ENCODE measurements around the gene MVK. TPM values are rescaled to one million over a fixed set of nuclear protein-coding genes. Genes with fewer than 3 reads are reported as not detected.
A peak's percentile ranks its signal among the peaks of the same experiment; 100 is the strongest.

Gene MVK
- total RNA-seq, 1 experiment from 2014 or later: 4.4 TPM

- no peak for DNase-seq (ENCODE audit: extremely low read depth, low read depth)
These were observed 32.1 kb downstream of the MVK start for GRCh38 chr12:109605599-109606228.

DNA sequence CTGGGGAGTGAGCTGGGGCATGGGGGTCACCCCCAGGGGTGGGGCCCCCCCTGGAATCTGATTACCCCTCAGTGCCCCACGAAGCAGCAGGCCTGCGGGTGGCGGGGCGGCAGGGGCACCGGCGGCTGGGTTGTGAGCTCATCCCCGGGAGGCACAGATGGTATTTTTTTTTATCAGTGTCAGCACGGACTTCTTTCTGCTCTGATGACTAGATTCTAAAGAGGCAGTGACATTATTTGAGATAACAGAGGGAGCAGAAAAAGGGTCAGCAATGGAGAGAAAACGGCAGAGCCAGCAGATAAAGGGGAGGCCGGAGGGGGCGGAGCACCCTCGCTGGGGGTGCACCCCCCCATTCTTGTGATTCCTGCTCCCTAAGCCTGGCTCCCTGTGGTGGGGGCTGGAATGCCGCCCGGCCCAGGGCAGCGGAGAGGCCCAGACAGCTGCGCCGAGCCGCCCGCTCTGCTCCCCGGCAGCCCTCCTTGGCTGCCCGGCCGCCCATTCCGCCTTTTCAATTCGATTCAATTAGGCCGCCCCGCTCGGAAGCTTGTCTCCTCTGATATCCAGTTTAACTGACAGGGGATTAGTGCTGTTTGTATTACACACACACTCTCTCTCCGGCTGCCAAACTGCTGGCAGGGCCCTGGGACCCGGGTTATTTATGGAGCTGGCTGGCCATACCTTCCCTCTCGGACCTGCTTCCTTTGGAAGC is 32.9 kb downstream of the MVK start:
- no peak for DNase-seq (ENCODE audit: extremely low read depth, low read depth)

DNA sequence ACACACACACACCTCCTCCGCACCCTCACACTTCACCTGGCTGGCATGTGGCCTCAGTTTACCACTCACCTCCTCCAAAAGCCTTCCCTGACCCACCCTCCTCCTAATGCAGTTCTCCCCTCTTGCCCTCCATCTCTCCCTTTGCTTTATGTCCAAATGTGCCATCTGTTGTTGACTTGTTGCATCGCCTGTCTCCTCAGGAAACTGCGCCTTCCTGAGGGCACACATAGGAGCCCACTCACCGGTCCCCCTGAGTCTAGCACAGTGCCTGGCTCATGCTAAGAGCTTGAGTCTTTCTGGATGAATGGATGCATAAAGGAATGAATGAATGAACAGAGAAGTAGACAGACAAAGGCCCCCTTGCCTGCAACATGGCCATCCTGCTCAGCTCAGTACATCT is 34.0 kb downstream of the MVK start:
- no peak for DNase-seq (ENCODE audit: extremely low read depth, low read depth)

DNA sequence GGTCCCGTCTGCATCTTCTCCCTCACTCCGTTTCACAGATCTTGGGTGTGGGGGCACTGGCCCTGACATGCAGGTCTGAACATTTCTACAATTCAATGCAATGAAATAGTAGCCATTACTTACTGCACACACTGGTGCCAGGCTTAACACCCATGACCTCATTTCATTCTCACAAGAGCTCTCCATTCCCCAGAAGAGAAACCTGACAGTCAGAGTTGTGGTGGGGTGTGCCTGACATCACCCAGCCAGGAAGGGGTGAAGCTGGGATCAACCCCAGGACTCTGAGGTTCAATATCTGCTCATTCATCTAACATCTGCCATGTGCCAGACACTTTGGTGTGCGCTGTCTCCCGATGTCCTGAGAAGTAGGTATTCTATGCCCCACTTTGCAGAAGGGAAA is 34.7 kb downstream of the MVK start:
- DNase-seq (ENCODE audit: extremely low read depth, low read depth): no peak

DNA sequence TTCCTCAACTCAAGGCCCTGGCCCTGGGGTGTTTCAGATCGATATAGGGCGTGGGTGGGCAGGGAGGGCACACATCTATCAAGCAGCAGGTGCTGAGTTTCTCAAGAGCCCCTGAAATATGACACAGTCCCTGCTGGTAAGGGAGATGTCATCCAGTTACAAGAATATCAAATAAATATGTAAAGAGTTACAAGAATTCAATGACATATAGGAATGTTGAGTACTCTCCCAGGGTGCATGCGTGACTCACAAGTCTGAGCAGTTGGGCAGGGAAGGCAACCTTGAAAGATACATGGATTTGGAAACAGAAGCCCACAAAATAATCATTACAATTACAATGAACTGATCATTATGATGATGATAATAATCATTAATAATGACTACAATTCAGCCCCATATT is 35.2 kb downstream of the MVK start:
- DNase-seq (ENCODE audit: extremely low read depth, low read depth): no peak

DNA sequence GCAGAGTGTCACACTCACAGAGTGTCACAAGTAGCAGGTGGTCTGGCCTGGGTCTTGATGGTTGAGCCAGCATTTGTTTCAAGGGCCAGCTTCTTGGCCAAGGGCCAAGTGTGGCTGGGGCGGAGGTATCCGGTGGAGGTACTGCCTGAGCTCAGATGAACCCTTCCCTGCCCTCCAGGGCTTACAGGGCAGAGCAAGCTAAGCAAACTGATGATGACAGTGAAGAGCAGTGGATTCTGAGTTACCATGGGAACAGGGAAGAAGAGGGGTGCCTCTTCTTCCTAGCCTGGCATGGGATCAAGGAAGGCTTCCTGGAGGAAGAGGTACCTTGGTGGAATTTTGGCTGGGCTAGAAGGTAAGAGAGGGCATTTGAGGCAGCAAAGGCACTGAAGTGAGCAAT is 35.7 kb downstream of the MVK start:
- DNase-seq (ENCODE audit: extremely low read depth, low read depth): no peak

DNA sequence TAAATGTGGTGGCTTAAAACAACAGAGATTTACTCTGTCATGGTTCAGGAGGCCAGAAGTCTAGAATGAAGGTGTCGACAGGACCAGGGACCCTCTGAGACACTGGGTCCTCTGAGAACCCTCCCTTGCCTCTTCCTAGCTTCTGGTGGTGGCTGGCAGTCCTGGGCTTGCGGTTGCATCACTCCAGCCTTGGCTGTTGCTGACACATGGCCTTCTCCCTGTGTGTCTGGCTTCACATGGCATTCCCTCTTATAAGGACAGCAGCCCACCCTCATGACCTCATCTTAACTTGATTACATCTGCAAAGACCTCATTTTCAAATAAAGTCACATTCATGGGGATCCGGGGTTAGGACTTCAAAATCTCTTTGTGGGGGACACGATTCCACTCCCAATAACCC is 36.9 kb downstream of the MVK start:
- DNase-seq (ENCODE audit: extremely low read depth, low read depth): no peak

DNA sequence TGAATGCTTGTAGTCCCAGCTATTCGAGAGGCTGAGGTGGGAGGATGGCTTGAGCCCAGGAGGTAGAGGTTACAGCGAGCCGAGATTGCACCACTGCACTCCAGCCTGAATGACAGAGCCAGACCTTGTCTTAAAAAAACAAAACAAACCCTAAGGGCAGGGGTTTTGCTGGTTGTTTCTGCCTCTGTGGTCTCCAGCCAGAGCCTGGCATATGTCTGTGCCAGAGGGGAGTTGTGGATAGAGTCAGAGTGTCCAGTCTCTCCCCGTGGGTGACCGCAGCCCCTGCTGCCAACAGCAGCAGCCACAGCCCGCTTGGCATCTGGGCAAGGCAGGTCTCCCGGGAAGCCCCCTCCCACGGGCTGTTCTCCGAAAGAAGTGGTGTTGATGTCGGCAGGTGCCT is 37.6 kb downstream of the MVK start:
- DNase-seq (ENCODE audit: extremely low read depth, low read depth): no peak

GRCh38 chr12:109612003-109612402 is 38.4 kb downstream of the MVK start:
- DNase-seq (ENCODE audit: extremely low read depth, low read depth): no peak

DNA sequence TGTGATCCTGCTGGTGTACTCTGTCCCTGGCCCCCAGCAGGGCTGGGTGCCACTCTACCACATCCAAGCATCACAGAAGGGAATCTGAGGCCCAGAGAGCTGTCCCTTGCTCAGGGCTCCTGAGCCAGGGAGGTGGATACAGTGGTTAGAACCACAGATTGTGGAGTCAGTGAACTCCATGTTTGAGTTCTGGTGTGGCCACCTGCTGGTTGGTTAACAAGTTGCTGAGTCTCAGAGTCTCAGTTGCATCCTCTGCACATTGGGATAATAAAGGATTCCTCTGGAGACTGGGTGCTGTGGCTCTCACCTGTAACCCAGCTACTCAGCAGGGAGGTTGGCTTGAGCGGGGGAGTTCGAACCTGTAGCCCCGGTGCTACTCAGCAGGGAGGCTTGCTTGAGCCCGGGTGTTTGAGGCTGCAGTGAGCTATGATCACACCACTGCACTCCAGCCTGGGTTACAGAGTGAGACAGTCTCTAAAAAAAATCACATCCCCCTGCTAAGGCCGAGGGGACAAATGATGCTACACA is 39.4 kb downstream of the MVK start:
- no peak for DNase-seq (ENCODE audit: extremely low read depth, low read depth)

DNA sequence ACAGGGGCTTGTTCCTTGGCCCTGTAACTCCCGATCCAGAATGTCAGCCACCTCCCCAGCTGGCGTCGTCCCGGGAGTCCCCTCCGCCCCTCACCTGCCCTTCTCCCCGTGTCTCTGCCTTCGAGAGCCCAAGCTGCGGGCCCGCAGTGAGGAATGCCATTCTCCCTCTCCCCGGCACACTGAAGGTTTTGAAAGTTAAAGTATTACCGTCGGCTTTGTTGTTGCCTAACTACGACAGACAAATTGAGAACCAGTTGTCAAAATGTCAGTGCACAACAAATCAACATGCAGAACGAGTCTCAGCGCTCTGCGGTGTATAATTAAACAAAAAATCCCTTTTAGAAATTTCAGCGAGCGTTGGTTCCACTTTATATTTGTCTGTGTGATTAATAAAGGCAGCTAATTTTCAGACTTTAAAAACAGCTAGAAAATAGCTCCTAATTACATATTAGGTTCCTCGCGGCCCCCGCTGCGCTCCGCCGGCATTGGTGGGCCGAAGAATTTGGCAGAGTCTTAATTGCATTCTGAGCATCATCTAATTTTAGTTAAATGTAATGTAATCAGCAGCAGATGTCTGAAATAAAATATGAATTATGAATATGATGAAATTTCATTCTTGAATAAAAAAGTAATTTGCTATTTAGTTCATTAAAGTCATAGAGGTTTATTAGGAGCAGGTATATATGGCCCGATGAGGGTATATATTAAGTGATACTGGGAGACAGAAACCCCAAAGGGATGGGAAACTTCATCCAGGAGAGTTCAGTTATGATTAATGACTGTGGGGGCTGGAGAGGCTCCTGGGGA is 40.3 kb downstream of the MVK start:
- no peak for DNase-seq (ENCODE audit: extremely low read depth, low read depth)

GRCh38 chr12:109615556-109616229 is 42.1 kb downstream of the MVK start:
- DNase-seq (ENCODE audit: extremely low read depth, low read depth): no peak

GRCh38 chr12:109617491-109617890 is 43.9 kb downstream of the MVK start:
- DNase-seq (ENCODE audit: extremely low read depth, low read depth): no peak

- no peak for DNase-seq (ENCODE audit: extremely low read depth, low read depth)
These were observed 44.5 kb downstream of the MVK start for GRCh38 chr12:109618082-109618481.

GRCh38 chr12:109619002-109619604 is 45.5 kb downstream of the MVK start:
- no peak for DNase-seq (ENCODE audit: extremely low read depth, low read depth)

GRCh38 chr12:109621211-109621694 is 47.7 kb downstream of the MVK start:
- DNase-seq (ENCODE audit: extremely low read depth, low read depth): no peak

GRCh38 chr12:109621901-109622364 is 48.3 kb downstream of the MVK start:
- no peak for DNase-seq (ENCODE audit: extremely low read depth, low read depth)

GRCh38 chr12:109624467-109624866 is 50.9 kb downstream of the MVK start:
- DNase-seq (ENCODE audit: extremely low read depth, low read depth): no peak

DNA sequence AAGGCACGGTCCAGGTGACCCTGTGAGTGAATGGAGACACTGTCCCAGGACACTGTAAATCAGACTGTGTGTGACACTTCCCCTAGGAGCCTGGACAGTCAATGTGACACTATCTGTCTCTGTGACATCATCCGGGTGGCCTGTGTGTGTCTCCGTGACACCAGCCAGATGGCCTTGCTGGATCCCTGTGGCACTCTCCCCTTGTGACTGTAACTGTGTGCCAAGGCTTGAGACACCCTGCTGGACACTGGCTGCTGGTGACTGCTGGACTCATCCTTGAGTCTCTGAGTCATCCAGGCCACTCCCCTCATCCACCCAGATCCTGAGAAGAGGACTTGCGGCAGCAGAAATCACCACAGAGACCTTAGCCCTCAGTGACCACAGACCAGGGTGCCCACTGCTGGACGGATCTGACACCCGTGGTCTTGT is 51.6 kb downstream of the MVK start:
- DNase-seq (ENCODE audit: extremely low read depth, low read depth): peak; percentile 31

- DNase-seq (ENCODE audit: extremely low read depth, low read depth): no peak
These were observed 52.3 kb downstream of the MVK start for GRCh38 chr12:109625749-109626377.

Measured in NCI-H460 (cell line).